ENCODE data around the gene PLPP1.

Gene PLPP1

DNA sequence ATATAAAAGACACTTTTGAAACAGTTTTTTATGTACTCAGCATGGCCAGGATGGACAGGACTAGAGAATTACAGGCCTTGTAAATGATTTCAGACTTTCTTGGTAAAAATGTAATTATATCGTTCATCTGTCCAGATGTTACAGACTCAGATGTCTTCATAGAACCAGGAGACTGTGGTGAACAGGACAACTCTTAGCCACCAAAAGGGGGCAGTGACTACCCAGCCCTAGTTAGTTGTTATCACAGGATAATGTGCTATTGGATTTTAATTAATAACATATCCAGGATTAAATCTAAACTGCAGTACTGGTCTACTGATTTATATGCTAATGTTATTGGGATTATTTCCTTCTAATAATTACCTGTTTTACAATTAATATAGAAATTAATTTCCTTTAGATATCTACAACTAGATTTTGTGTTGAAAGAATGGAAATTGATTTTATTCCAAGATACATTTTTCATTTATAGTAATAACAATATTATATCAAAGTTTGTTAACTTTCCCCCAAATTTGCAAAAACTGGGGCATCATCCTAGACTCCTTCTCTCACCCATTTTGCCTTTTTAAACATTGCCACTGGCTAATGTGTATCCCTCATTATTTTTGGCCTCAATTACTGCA, 127.6 kb downstream of the PLPP1 start:
- DNase-seq (ENCODE audit: low read depth in 2 of 2) = no peak

DNA sequence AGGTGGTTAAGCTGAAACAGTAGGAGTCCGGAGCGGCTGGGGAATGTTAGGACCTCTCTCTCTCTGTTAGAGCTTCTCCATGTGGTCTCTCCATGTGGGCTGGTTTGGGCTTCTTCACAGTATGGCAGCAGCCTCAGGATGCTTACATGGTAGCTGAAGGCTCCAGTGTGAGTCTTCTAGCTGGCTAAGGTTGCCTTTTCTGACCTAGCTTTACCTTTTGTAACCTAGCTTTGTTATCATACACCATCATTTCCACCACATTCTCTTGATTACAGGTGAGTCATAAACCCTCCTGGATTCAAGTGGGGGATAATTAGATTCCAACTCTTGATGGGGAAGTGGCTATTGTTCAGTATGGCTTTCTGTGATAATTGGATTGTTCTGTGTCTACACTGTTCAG, 128.5 kb downstream of the PLPP1 start:
- DNase-seq (ENCODE audit: low read depth in 2 of 2) = no peak

DNA sequence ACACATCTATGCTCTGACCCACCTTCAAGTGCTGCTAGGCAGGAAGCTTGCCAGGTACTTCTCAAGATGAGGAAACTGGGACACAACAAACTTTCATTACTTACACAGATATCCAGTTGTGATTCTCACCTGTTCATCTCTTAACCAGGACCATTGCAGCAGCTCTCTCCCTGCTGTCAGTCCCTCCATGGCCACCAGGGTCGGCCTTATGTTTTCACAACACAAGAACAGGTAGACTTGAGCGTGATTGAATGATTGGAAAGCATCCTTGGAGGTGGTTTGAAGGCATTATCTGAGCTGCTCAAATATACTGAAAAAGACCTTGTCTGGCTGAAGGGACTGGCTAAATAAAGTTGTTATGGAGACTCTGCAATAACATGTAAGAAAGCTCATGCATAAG, 132.6 kb downstream of the PLPP1 start:
- no peak for DNase-seq (ENCODE audit: low read depth in 2 of 2)

DNA sequence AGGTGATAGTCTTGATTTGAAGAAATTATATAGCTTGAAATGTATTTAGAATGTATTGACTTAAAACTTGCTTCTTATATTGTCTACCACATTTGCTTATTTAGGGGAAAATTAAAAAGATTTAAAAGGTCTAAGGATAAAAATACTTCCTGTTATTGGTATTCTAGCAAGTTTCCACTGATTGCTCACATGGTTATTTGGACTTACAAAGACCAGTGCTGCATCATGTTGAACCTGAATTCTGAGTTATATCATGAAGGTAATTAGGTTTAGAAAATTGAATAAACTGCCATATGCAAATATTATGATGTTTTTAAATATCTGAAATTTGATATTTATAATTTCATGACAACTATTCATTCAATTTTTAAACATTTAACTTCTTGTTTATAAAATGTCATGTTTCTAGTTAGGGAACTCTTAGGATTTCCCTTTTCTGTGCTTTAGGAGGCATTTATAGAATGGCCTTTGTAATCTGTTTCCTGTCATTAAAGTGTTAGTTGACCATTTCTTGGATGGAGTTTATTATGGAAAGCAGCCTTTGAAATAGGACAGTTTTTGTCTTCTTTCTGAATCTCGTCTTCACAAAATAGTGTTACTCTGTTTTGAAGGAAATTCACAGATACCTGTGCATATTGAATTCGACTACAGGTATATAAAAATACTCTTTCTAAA, 141.1 kb downstream of the PLPP1 start:
- DNase-seq (ENCODE audit: low read depth in 2 of 2) = no peak

DNA sequence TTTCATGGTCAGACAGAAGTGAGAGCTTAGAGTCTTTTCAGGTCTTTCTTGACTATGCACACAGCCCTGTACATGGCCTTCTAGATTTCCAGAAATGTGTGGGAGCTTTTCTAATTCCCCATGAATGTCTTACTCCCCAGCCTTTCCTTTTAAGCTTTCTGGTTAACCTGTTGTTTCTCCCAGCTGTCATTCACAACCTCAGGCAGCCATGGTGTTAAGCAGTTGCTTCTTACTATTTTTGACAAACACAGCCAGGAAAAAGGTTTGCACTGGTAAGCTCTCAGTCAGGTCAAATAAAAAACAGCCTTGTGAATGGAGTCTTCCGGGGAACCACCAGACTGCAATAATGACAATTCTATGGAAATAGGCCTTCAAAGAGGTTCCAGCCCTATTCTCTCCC, 142.1 kb downstream of the PLPP1 start:
- no peak for DNase-seq (ENCODE audit: low read depth in 2 of 2)

DNA sequence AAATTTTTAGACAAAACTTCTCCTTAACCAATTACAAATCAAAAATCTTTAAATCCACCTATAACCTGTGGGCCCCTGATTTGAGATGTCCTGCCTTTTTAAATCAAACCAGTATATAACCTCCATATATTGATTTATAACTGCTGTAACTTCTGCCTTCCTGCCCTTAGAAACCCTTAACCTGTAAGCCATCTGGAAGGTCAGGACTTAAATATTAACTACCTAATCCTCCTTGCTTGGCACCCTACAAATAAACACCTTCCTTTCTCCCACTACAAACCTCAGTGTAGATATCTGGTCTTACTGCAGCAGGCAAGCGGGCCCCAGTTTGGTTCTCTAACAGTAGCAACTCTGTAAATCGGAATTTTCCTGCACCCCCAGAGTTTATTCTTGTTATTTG, 143.1 kb downstream of the PLPP1 start:
- DNase-seq (ENCODE audit: low read depth in 2 of 2) = no peak

DNA sequence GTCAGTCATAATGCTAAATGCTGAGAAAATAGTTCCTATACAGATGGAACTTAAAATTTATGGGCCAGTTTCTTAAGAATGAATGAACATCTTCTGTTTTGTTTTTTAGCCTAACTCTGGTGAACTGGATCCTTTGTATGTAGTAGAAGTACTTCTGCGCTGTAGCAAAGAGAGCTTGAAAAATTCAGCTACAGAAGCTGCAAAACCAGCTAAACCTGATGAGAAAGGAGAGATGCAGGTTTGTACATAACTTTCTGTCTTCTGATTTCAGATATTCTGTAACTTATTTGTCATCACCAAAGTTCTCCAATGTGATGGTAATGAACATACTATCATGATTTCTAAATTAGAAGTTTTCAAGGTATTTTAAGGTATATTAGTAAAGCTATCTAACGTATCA, 146.9 kb downstream of the PLPP1 start:
- no peak for DNase-seq (ENCODE audit: low read depth in 2 of 2)

DNA sequence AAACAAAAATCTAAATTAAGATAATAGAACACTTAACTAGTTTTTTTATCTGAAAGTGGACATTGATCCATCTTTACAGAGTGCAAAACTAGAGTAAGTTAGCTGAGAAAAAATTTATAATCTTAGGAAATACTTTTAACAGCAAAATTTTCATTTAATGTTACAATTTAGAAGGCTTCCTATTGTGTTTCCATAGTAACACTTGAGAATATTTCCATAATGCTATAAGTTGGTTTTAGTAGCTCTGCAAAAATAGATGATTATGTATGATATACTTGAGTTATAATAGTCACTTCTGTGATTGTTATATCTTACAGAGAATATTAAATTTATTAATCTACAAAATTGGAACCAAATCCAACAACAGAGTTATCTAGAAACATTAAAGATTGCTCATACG, 148.4 kb downstream of the PLPP1 start:
- DNase-seq (ENCODE audit: low read depth in 2 of 2) = no peak

DNA sequence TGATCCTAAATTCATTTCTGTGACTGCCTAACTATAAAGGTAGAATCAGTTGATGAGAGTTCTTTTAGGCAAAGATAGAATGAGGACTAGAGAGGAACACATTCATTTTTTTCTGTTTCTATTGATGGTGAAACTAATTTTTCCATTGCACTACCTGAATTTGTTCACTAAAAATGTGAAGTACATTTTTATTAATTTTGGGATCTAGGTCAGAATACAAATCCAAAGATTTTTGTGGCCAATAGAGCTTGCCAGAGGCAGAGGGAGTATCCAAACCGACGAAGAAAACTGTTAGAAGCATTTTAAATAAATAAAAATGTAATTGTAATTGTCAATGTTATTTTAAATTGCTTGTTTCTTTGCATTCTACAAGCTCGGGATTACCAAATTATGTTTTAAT, 148.9 kb downstream of the PLPP1 start:
- no peak for DNase-seq (ENCODE audit: low read depth in 2 of 2)

DNA sequence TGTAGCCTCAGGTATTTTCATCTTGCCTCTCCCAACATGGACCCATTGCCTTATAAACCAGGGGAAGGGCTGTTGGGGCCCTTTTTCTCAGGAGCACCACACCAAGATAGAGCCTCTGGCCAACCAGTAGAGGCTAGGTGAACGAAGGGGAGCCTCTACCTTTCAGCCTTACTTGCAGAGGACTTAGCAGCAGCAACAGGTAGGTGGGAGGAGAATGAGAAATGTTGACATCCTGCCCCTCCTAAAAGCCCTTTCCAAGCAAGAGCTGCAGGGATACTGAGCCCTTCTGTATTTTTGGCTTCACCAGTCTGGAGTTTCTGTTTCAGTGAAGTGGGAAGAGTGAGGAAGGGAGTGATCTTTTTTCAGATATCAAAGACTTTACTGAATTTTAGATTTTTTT, 149.5 kb downstream of the PLPP1 start:
- no peak for DNase-seq (ENCODE audit: low read depth in 2 of 2)

DNA sequence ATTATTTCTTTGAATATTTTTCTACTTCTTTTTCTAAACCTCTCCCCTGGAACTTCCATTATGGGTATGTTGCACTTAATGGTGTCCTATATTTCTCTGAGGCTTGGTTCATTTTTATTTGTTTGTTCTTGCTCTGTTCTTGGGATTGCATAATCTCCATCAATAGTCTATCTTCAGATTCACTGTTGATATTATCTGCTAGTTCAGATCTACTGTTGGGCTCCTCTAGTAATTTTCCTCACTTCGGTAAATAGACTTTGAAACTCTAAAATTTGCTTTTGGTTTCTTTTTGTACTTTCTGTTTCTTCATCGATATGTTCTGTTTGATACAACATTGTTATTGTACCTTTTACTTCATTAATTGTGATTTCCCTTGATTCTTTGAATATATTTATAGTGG, 150.7 kb downstream of the PLPP1 start:
- no peak for DNase-seq (ENCODE audit: low read depth in 2 of 2)

DNA sequence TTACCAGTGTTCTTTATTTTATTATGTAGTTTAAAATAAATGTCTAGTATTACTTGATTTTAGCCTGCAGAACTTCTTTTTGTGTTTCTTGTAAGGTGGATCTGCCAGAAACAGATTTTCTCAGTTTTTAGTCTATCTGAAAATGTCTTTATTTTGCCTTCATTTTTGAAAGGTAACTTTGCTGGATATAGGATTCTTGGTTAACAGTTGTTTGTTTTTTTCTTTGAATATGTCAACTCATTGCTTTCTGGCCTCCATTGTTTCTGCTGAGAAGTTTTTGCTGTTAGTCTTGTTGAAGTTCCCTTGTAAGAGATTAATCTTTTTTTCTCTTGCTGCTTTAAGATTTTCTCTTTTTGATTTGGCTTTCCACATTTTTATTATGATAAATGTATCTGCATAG, 151.5 kb downstream of the PLPP1 start:
- no peak for DNase-seq (ENCODE audit: low read depth in 2 of 2)

DNA sequence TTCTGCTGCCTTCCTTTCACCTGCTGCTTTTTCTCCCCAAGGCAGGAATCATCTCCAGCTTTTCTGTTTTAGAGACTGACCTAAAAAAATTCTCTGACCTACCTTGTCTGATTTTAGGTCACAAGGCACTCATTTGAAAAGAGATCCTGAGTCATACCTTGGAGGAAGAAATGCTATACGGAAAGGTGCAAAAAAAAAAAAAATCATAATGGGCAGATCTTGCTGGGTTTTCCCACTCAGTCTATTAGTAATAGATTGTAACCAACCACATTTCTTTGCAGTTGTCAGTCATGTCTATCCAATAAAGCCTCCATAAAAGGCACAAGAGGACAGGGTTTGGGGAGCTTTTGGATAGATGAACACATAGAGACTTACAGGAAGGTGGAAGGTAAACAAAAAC, 157.0 kb downstream of the PLPP1 start:
- no peak for DNase-seq (ENCODE audit: low read depth in 2 of 2)

All from activated CD4-positive, alpha-beta T cell treated with anti-CD3 and anti-CD28 coated beads for 24 hours (primary cell).